GM21737 (cell line): Measurements from ENCODE around the gene SNRNP200.
"Not testable (repeated sequence)": the region's sequence is repeated elsewhere in the genome, so short reads cannot be mapped to it uniquely, and the experiment has no call there.

Experiments
- ATAC-seq: cut with Tn5 transposase; IDR thresholded peaks from one replicate; pipeline ENCODE4 v1.9.1; 2021; ENCODE audit warnings: mild to moderate bottlenecking, moderate library complexity; ENCODE audit not compliant: unreplicated experiment

The SNRNP200 gene

DNA sequence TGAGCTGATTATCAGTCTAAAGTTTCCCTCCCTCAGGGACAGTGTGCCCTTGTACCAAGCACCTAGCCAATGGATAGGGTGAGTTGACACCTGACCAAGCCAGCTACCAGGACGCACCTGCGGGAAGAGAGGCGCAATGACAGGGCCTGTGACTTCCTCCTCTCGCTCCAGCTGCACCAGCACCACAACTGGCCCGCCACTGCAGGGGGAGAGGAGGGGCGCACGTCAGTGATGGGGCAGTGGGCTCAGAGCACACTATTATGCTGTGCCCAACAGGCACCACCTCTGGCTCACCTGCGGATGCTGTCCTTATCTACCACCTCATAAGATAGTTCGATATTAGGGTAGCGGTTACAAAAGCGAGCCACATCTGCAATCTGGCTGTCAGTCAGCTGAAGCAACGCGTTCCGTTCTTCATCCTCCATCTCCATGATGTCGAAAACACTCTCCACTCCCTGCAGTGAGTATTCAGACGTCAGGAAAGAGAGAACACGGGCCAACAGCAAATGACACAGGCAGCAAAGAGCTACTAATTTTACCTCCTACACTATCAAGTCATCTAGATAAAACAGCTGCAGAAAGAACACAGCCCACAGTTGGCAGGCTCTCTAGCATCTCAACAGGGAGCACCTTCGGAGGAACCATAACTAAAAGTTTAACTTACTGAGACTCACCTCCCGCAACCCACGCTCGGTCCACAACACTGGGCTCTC, 28.4 kb downstream of the SNRNP200 start:
- no peak for ATAC-seq

- no peak for ATAC-seq
Observed at GRCh38 chr2:96274355-96275056, 30.8 kb downstream of the SNRNP200 start.

DNA sequence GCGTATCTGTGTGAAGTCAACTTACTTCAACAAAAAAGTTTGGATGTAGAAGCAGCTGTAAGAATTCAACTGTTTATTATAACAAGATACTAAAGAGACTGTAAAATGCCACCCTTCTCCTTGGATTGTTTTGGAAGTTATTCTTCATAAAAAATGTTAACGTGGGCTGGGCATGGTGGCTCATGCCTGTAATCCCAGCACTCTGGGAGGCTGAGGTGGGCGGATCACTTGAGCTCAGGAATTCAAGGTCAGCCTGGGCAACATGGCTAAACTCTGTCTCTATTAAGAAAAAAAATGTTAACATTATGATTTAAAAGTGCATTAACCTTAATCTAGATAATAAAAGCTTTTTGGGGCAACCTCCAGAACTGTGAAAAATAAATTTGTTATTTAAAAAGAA, 31.6 kb downstream of the SNRNP200 start:
- no peak for ATAC-seq

GRCh38 chr2:96271995-96272394, 33.4 kb downstream of the SNRNP200 start:
- no peak for ATAC-seq

DNA sequence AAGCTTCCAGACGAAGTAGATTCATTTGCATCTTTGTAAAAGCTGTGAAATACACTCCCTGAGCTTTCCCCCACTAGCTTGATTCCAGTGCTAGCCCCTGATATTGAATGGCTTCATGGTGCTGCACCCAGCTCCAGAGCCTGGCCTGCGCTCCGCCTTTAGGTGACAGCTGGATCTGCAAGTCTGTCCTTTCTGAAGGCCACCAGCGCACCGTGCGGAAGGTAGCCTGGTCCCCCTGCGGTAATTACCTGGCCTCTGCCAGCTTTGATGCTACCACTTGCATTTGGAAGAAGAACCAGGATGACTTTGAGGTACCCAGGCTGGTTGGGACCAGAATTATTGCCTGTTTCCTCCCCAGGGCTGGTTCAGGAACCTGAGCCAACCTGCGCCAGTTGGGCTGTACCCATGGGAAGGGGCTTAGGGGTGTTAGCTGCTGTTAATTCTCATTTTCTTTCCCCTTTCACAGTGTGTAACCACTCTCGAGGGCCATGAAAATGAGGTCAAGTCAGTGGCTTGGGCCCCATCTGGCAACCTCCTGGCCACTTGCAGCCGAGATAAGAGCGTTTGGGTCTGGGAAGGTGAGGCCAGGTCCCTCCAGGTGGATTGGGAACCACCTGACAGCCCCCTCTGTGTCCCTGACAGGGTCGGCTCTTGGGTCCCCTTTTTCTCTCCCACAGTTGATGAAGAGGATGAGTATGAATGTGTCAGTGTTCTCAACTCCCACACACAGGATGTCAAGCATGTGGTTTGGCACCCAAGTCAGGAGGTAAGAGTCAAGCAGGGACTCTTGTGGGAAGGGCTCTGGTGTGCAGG, 38.0 kb downstream of the SNRNP200 start:
- no peak for ATAC-seq

GRCh38 chr2:96265840-96266679, 39.3 kb downstream of the SNRNP200 start, which contains the start of the genes CIAO1 and TMEM127:
Gene CIAO1, plus strand, starts transcription at chr2:96266225. Its CDS starts 126 bp downstream, at chr2:96266351.
Gene TMEM127, minus strand, starts transcription at chr2:96265997. Its CDS starts 616 bp downstream, at chr2:96265381.
- ATAC-seq, result peak; percentile 92

DNA sequence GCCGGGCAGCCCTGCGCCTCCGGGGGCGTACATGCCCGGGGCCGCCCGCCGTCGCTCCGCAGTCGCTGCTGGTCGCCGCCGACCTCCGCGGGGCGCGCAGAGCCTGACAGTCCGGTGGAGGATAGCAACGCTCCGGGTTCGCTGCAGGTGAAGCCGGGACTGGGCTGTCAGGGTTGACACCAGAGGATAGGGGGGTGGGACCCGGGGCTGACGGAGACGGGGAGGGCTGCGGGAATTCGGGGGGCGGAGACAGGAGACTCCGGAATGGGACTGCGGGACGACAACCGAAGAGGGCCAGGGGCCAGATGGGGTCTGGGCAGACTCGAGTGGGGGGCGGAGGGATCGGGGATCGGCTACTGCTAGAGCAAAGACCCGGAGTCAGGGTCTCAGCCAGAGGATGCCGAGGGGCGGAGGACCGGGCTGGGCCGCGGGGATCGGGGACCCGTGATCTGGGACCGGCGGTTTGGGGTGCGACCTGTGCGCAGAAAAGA, 40.0 kb downstream of the SNRNP200 start:
- peak; percentile 12 for ATAC-seq

GRCh38 chr2:96264656-96265348, 40.5 kb downstream of the SNRNP200 start:
- ATAC-seq, result no peak

DNA sequence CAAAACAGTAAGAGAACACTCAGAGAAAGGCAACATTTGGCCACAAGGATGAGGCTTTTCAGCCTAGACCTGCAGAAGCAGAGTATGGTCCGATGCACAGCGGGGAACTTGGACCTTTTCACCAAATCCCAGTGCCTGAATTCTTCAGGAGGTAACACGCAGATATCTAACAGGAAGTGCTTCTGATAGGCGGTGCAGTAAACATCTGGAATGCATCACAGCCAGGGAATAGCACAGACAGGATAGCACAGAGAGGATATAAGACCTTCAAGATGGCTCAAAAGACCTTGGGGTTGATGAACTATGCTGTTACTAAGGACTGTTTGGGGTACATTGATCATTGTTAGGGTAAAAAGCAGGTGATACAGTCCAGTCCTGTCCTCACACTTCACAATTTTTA, 41.3 kb downstream of the SNRNP200 start:
- ATAC-seq, result no peak

DNA sequence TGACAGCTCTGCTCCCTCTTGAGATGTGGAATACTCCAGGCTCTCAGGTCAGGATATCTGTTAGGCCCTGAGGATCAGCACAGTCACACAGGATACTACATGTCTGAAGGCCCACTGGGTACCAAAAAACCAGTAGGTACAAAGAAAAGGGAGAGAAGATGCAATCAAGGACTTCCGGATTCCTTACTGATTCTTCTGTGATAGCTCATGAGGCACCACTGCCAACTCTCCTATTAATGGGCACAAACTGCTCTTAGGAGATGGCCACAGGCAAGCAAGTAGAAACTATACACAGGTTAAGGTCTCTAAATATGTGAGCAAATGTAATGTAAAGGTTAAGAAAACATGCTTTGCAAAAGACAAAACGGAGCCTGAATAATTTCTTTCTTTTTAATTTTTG, 43.0 kb downstream of the SNRNP200 start:
- ATAC-seq, result no peak

- ATAC-seq, result no peak
Observed at GRCh38 chr2:96261328-96262003, 43.9 kb downstream of the SNRNP200 start.

- no peak for ATAC-seq
Observed at GRCh38 chr2:96260387-96261260, 44.7 kb downstream of the SNRNP200 start.

GRCh38 chr2:96259497-96259921, 45.8 kb downstream of the SNRNP200 start:
- no peak for ATAC-seq

DNA sequence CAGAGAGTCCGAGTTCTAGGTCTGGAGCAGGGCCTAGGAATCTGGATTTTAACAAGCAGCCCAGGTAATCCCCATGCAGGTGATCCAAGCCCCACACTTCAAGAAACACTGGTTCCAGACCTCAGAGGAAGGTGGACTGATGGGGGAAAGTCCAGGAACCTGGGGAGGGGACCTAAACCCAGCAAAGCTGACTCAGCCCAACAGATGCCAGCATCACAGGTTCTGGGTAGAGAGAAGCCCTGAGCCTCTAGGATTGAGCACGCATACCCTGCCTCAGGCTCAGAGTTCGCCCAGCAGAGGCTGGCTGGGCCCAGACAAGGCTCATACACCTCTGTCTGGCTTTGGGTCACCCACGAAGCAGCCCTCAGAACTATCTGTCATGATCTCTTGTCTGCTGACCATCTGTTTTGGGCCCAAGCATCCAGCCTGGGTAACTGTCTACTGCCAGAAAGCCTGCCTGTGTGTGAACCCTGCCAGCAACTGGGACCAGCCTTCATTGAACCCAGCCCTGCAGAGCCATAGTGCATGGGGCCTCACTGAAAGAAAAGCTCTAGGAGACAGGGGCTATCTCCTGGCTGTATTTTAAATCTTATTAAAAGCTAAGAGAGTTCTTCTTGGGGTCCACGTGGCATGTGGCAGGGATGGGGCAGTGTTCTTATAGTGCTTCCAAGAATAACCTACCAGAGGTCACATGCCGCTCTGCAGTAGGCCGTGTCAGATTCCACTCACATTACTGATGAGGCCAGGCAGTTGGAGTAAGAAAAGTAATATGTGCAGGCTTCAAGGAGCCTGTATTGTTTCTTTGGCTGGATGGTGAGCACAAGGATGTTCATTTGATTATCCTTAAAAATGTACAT, 47.0 kb downstream of the SNRNP200 start:
- no peak for ATAC-seq

GRCh38 chr2:96257744-96258143, 47.6 kb downstream of the SNRNP200 start:
- ATAC-seq, result not testable (repeated sequence)

DNA sequence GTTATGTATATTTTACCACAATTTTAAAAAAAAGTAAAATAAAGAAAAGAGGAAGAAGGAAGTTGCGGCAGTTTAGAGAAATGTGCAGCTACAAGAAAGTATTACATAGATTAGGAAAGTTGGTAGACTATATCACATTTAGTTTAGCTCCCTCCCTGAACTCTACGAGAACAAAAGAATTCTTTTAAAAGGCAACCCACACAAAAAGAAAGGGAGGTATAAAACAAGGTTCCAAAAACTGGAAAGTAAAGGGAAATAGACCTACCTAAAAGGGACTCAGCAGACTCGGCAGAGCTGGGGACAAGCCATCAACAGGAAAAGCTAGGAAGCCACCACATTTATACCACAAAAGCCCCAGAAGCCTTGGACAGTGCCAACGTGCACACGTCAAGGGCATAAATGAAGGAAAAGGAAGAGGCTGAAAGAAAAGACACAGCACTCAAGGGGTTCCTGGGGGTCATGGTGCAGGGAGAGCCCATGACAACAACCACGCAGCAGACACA, 48.7 kb downstream of the SNRNP200 start:
- no peak for ATAC-seq

DNA sequence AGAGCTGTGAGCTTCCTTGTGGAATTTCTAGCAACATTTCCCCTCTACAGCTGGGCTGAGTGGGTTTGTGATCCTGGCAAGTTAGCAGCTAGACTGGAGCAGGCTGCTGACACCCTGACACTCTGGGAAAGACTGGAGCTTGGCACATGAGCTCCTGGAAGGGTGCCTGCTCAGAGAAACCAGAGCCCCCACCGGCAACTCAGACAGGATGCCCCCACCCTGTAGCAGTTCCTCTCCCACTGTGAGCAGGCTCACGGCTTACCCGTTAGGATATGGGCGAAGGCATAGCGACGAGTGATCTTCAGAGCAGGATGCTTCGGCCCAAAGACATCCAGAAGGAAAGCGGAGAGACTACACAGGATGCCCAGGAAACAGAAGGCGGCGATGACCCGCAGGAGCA, 50.8 kb downstream of the SNRNP200 start:
- ATAC-seq, result no peak
